Measurements from ENCODE around the gene CDK11B. TPM values are rescaled to one million over a fixed set of nuclear protein-coding genes. Genes with fewer than 3 reads are reported as not detected.

Gene CDK11B
- polyA plus RNA-seq, 4 donors, result 24.6 to 61.7 (median 45.1) TPM

DNA sequence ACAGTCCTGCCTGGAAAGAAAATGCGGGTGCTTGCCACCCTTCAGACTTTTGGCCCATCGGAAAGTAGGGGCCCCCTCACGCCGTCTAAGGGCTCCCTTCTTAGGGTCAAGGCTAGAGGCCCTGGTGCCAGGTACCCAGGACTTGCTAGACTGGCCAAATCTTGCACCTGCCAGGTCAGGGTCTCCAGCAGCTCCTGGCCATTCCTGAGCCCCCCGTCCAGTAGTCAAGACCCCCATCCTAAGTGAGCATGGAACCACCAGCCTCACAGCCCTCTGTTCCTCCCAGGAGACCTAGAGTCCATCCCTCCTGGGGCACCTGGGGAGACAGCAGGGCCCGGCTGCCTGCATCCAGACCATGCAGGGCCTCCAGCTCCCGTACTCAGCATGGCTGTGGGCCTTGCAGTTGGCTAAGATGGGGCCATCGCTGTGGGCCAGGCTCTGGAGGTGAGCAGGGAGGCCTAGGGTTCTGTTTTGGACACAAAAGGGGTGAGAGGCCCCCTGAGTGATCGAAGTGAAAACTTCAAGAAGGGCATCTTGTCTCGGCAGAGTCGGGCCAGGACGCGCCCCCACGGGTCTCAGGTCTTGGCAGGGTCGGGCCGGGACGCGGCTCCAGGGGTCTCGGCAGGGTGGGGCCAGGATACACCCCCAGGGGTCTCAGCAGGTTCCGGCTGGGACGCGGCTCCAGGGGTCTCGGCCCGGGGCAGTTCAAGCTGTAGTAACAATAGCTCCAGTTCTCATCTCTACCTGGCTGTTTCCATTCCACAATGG, 64.8 kb downstream of the CDK11B start:
- H3K9me3 ChIP-seq (ENCODE audit: control insufficient read depth in 2 of 2, insufficient read depth in 1 of 2, low read depth in 1 of 2, low read length in 1 of 2), result no peaks in the 10 kb centered on the region
- peaks cover 0 to 5% (median 0%) of the 10 kb centered on the region in 3 donors for H3K4me1 ChIP-seq (ENCODE audit: control insufficient read depth in 3 of 3, insufficient read depth in 2 of 3, low read depth in 1 of 3, low read length in 2 of 3)
- H3K27me3 ChIP-seq (ENCODE audit: control insufficient read depth in 3 of 3, insufficient read depth in 3 of 3, low read length in 3 of 3), result peaks cover 3 to 39% (median 6%) of the 10 kb centered on the region in 3 donors
- WGBS, 3 donors, result 80 to 86% (median 85%) methylated on average over 22 to 24 of the region's 24 CpGs
- FAIRE-seq, result no peak
- peak in 1 of 2 donors; percentile 1 for DNase-seq
- H3K4me3 ChIP-seq (ENCODE audit: low read depth in 1 of 3, low read length in 3 of 3), result no peak overlapping the region
- no peak overlapping the region for H3K27ac ChIP-seq (ENCODE audit: low read depth in 1 of 3, low read length in 2 of 3)
- no peaks in the 10 kb centered on the region for H3K36me3 ChIP-seq (ENCODE audit: control insufficient read depth in 3 of 3, insufficient read depth in 2 of 3, low read depth in 1 of 3, low read length in 3 of 3)

DNA sequence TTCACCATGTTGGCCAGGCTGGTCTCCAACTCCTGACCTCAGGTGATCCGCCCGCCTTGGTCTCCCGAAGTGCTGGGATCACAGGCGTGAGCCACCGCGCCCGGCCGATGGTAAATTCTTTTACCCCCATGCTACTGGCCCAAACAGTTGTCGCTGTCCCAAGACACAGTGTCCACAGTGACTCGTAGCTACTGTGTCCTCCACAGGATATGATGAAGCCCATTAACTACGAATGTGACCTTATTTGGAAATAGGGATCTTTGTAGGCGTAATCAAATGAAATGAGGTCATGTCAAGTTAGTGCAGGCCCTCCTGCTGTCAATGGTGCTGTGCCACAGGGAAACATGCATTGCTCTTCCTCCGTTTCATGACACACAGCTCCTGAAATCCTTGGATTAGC, 67.4 kb downstream of the CDK11B start:
- DNase-seq (no peak), FAIRE-seq (no peak)
- no peak overlapping the region for H3K27ac ChIP-seq (ENCODE audit: low read depth in 1 of 3, low read length in 2 of 3)
- H3K4me3 ChIP-seq (ENCODE audit: low read depth in 1 of 3, low read length in 3 of 3), result no peak overlapping the region
- no peaks in the 10 kb centered on the region for H3K9me3 ChIP-seq (ENCODE audit: control insufficient read depth in 2 of 2, insufficient read depth in 1 of 2, low read depth in 1 of 2, low read length in 1 of 2)
- WGBS, 3 donors, result 85 to 87% (median 86%) methylated on average over 13 of the region's 13 CpGs
- no peaks in the 10 kb centered on the region for H3K4me1 ChIP-seq (ENCODE audit: control insufficient read depth in 3 of 3, insufficient read depth in 2 of 3, low read depth in 1 of 3, low read length in 2 of 3)
- H3K36me3 ChIP-seq (ENCODE audit: control insufficient read depth in 3 of 3, insufficient read depth in 2 of 3, low read depth in 1 of 3, low read length in 3 of 3), result no peaks in the 10 kb centered on the region
- H3K27me3 ChIP-seq (ENCODE audit: control insufficient read depth in 3 of 3, insufficient read depth in 3 of 3, low read length in 3 of 3), result peaks cover 0 to 14% (median 0%) of the 10 kb centered on the region in 3 donors

Other genes starting within 250 kb of the CDK11B start
- 1 to 10 TPM; 1.1 to 1.7 (median 1.5) TPM for gene ANKRD65, start 237.7 kb downstream of the CDK11B start, polyA plus RNA-seq
- gene VWA1, start 223.3 kb downstream of the CDK11B start, polyA plus RNA-seq, result 100 to 1,000 TPM in 1 of 4 donors, 10 to 100 TPM in 1, 1 to 10 TPM in 1, under 1 TPM in 1; 0.67 to 122 (median 6.9) TPM
- gene ATAD3C, start 209.3 kb downstream of the CDK11B start, polyA plus RNA-seq, result 1 to 10 TPM in 1 of 4 donors, under 1 TPM in 2, not detected in 1; 0.27 to 1.5 (median 0.66) TPM
- 10 to 100 TPM; 17.4 to 34.5 (median 19.4) TPM for gene ATAD3B, start 187.2 kb downstream of the CDK11B start, polyA plus RNA-seq
- gene ATAD3A, start 146.8 kb downstream of the CDK11B start, polyA plus RNA-seq, result 10 to 100 TPM; 16.8 to 42.1 (median 25.0) TPM
- gene TMEM240, start 118.4 kb downstream of the CDK11B start, polyA plus RNA-seq, result 1 to 10 TPM in 3 of 4 donors, not detected in 1; 1.6 to 3.7 (median 1.6) TPM
- 100 to 1,000 TPM in 3 of 4 donors, 10 to 100 TPM in 1; 83.9 to 140 (median 124) TPM for gene SSU72, start 84.1 kb downstream of the CDK11B start, polyA plus RNA-seq
- 1 to 10 TPM in 2 of 4 donors, under 1 TPM in 2; 0.54 to 2.9 (median 1.5) TPM for gene FNDC10, start 58.9 kb downstream of the CDK11B start, polyA plus RNA-seq
- 100 to 1,000 TPM in 2 of 4 donors, 10 to 100 TPM in 2; 44.7 to 213 (median 116) TPM for gene MIB2, start 43.5 kb downstream of the CDK11B start, polyA plus RNA-seq
- 10 to 100 TPM in 1 of 4 donors, 1 to 10 TPM in 3; 1.2 to 16.5 (median 3.6) TPM for gene MMP23B, start 26.8 kb downstream of the CDK11B start, polyA plus RNA-seq
- 10 to 100 TPM; 21.6 to 43.0 (median 34.0) TPM for gene SLC35E2B, start 33.8 kb upstream of the CDK11B start, polyA plus RNA-seq
- gene CDK11A, start 65.4 kb upstream of the CDK11B start, polyA plus RNA-seq, result 100 to 1,000 TPM in 1 of 4 donors, 10 to 100 TPM in 3; 17.3 to 232 (median 48.4) TPM
- gene NADK, start 119.5 kb upstream of the CDK11B start, polyA plus RNA-seq, result 10 to 100 TPM; 56.2 to 84.1 (median 68.9) TPM
- 100 to 1,000 TPM; 169 to 214 (median 192) TPM for gene GNB1, start 232.1 kb upstream of the CDK11B start, polyA plus RNA-seq

Measured in small intestine (tissue), 7 donors.